GM19099 (cell line): Measurements from ENCODE around the gene CNMD.

Experiments
- POLR2A ChIP-seq: IDR thresholded peaks from 3 replicates; pipeline ENCODE4 v1.6.1; 2011; ENCODE audit warnings: low read depth; ENCODE audit not compliant: insufficient read length; ENCODE audit errors: extremely low read depth

CNMD gene

DNA sequence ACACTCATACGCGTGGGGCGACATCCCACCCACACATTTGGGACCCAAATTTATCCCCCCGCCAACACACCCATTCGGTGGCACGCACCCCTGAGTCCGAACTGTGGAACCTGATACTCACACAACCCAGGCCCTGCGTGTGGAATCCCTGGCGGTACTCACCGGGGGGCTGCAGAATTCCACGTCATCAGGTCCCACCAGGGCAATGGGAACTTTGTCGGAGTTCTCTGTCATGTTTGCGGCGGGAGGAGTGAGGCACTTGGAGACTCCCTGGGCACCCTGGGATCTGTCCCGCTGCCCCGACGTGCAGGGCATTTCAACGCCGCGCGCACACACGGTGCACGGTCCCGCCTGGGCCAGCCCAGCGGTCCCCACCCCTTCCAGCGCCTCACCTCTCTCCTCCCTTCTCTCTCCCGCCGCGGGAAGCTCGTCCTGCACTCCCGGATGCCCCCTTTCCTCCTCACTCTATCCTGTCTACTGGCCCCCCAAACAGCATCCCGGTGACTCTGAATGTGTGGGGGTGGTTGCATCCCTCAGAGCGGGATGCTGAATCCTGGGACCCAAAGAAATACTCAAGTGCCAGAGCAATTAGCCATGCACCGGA lies at the start of gene CNMD:
CNMD (minus strand) TSS at position 353 of the 604 bp plus-strand sequence; CDS start at position 234, 119 bp downstream.
- no peak for TF ChIP-seq POLR2A

DNA sequence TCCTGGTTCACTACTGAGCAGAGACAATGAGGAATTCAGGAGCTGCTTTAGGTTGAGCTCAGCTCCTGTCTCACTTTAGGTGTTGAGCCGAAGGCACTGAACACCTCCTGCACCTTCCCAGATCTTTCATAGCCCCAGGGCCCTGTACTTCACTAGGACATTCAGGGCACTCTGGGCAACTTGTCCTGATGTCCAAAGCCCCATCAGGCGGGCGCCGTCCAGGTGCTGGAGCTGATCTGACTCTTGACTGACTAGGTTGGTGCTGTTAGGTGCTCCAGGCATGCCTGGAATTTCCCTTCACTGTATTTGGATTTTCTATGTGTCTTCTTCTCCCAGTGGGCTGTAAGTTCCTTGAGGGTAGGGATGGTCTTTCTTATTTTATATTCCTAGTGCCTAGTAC lies 48.4 kb upstream of the CNMD start:
- TF ChIP-seq POLR2A = no peak

- no peak for TF ChIP-seq POLR2A
Observed at GRCh38 chr13:52787235-52787634, 47.6 kb upstream of the CNMD start.

- no peak for TF ChIP-seq POLR2A
Observed at GRCh38 chr13:52786766-52787165, 47.1 kb upstream of the CNMD start.

DNA sequence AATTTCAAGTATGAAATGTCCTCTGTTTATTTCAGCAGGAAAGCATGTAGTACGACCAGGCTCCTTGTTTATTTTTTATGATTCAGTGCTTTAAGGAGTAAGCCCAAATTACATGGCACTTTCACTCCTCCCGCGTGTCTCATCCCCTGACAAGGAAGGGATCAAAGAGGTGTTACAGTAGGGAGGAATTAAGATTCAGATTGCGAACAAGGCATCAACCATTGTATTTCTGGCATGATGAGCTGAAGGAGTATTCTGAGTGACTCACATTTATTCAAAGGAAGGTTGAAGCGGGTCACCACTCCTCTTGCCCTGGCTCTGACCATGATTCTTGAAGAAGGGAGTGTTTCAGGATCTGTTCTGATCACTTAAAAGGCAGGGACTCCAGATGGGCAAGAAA lies 46.1 kb upstream of the CNMD start:
- TF ChIP-seq POLR2A = no peak

- no peak for TF ChIP-seq POLR2A
Observed at GRCh38 chr13:52784591-52785340, 45.1 kb upstream of the CNMD start.

- no peak for TF ChIP-seq POLR2A
Observed at GRCh38 chr13:52783943-52784342, 44.3 kb upstream of the CNMD start.

DNA sequence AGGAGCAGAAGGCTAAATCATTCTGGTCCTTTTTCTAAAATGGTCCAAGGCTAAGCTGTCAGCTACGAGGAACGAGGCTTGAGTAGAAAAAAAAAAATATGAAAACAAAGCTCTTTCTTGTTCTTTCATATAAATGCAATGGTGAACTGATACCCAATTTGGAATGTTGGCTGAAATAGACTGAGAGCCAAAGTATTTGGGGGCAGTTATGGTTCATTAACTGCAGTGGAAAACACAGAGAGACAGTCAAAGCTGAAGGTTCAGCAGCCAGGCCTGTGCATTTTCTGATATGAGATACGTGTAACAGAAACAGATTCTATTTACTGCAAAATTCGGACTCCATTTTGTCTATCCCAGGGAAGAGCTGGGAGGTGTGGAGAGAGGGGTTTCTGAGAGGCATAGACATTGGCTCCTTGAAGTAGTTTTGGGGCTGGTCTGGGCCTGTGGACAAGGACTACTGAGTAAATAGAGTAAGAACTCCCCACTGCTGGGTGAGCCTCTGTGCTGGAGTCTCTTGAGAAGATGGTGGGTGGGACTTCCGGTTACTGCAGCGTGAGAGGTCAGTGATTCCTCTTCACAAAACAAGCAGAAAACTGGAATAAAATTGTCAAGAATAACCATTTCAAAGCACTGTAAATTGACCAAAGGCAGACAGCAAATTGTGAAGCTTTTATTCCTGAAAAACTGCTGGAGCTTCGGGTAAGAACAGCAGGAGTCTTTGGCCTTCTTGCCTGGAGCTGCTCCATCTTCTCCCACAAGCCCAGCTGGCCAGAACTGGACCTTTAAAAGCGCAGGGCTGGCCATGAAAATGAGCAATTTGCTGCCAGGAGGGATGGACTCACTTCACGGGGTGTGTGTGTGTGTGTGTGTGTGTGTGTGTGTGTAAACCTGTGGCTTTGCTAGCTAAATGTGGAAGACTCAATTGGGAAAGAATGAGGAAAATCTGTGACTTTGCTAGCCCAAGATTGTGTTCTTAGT lies 43.1 kb upstream of the CNMD start:
- no peak for TF ChIP-seq POLR2A

DNA sequence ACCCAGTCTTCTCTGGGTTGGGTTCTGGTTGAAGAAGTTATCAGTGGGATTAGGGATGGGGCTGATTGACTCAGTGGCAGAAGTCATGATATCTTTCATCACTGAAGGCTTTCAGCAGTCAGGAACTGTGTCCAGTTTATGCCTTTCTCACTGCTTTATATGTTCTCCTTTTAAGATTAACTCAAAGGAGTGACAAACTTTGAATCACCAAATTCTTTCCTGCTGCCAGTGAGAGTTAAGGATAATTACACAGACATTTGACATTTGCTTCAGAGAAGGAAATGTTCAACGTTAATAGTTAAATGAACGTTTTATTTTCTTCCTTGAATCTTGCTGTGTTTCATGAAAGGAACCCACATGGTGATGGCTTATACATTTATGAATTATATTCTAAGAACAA lies 41.0 kb upstream of the CNMD start:
- TF ChIP-seq POLR2A = no peak

DNA sequence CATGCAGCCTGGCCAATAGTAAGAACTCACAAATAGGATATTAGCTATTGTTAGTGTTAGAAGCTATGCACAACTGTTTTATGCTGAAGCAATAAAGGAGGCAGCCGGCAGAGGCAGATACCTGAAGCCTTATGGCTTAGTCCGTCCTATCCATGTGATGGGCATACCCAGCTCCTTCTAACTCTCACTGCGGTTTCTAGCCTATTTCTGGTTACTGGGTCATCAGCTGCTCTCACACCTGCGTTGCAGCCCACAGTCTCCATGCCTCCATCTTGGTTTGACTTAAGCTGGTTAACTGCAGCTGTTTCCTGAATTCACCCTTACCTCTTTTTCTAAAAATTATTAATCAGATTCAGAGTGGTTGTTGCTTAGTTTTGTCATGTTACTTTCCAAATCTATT lies 40.5 kb upstream of the CNMD start:
- no peak for TF ChIP-seq POLR2A

- TF ChIP-seq POLR2A = no peak
Observed at GRCh38 chr13:52779103-52779502, 39.5 kb upstream of the CNMD start.

DNA sequence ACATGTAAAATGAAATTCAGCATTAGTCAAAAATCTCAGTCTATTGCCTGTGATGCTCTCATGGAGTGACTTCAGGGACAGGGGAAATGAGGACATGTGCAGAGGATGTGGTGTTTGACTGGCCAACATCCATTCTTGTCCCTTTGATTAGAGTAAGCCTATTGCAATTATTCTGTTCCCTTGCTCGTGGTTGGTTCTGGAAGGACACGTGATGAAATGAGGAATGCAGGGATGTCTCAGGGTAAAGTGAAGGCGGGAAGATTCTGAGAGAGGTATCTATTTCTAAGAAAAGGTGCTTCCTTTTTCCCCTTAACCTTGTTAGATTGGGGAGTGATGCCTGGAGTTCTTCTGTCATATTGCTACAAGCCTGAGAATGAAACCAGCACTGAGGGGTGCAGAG lies 37.1 kb upstream of the CNMD start:
- TF ChIP-seq POLR2A = no peak

GRCh38 chr13:52775511-52775910 lies 35.9 kb upstream of the CNMD start:
- no peak for TF ChIP-seq POLR2A

GRCh38 chr13:52767949-52768516 lies 28.4 kb upstream of the CNMD start:
- no peak for TF ChIP-seq POLR2A
